GM19455 (cell line): ENCODE measurements around the gene NMNAT2.
A peak's percentile ranks its signal among the peaks of the same experiment; 100 is the strongest.
"Not testable (repeated sequence)": the region's sequence is repeated elsewhere in the genome, so short reads cannot be mapped to it uniquely, and the experiment has no call there.

Experiments
- ATAC-seq: cut with Tn5 transposase; IDR thresholded peaks from one replicate; pipeline ENCODE4 v1.9.1; 2021; ENCODE audit not compliant: unreplicated experiment

NMNAT2 gene

GRCh38 chr1:183289051-183289496 is 129.1 kb downstream of the NMNAT2 start:
- no peak for ATAC-seq

GRCh38 chr1:183288583-183288982 is 129.6 kb downstream of the NMNAT2 start:
- ATAC-seq: no peak

GRCh38 chr1:183287191-183287675 is 130.9 kb downstream of the NMNAT2 start:
- ATAC-seq: no peak

- no peak for ATAC-seq
Observed at GRCh38 chr1:183285746-183286145, 132.4 kb downstream of the NMNAT2 start.

- no peak for ATAC-seq
Observed at GRCh38 chr1:183285256-183285655, 132.9 kb downstream of the NMNAT2 start.

GRCh38 chr1:183284086-183284485 is 134.1 kb downstream of the NMNAT2 start:
- ATAC-seq: no peak

GRCh38 chr1:183283286-183283685 is 134.9 kb downstream of the NMNAT2 start:
- no peak for ATAC-seq

- no peak for ATAC-seq
Observed at GRCh38 chr1:183282101-183282855, 135.9 kb downstream of the NMNAT2 start.

- peak; percentile 71 for ATAC-seq
Observed at GRCh38 chr1:183281553-183282091, 136.6 kb downstream of the NMNAT2 start.

- ATAC-seq: no peak
Observed at GRCh38 chr1:183281039-183281438, 137.1 kb downstream of the NMNAT2 start.

- no peak for ATAC-seq
Observed at GRCh38 chr1:183279835-183280234, 138.3 kb downstream of the NMNAT2 start.

GRCh38 chr1:183278739-183279591 is 139.2 kb downstream of the NMNAT2 start:
- ATAC-seq: no peak

- no peak for ATAC-seq
Observed at GRCh38 chr1:183277821-183278738, 140.1 kb downstream of the NMNAT2 start.

- no peak for ATAC-seq
Observed at GRCh38 chr1:183276386-183277080, 141.6 kb downstream of the NMNAT2 start.

- no peak for ATAC-seq
Observed at GRCh38 chr1:183275322-183275721, 142.9 kb downstream of the NMNAT2 start.

- no peak for ATAC-seq
Observed at GRCh38 chr1:183274836-183275235, 143.3 kb downstream of the NMNAT2 start.

- not testable (repeated sequence) for ATAC-seq
Observed at GRCh38 chr1:183273984-183274383, 144.2 kb downstream of the NMNAT2 start.

GRCh38 chr1:183273300-183273699 is 144.9 kb downstream of the NMNAT2 start:
- ATAC-seq: no peak

GRCh38 chr1:183272390-183272848 is 145.8 kb downstream of the NMNAT2 start:
- no peak for ATAC-seq
